Measurements from ENCODE around the gene MMP17. TPM values are rescaled to one million over a fixed set of nuclear protein-coding genes. Genes with fewer than 3 reads are reported as not detected.

Gene MMP17
- total and polyA plus RNA-seq, 2 donors from 2014 or later, result 0.82 to 3.2 TPM

GRCh38 chr12:131830335-131830913 lies 2.2 kb downstream of the MMP17 start:
- FAIRE-seq, result no peak
- Histone ChIP-seq H3K4me3 (ENCODE audit: low read length in 3 of 3) (peak overlapping the region in 1 of 3 donors; percentile 18), H3K27me3 (ENCODE audit: control insufficient read depth, insufficient read depth, low read length) (peaks cover 9% of the 10 kb centered on the region), H3K4me1 (ENCODE audit: control insufficient read depth in 2 of 3, insufficient read depth in 2 of 3, low read depth in 1 of 3, low read length in 3 of 3) (peaks cover 0 to 8% (median 0%) of the 10 kb centered on the region in 3 donors), H3K27ac (ENCODE audit: low read depth in 2 of 2, low read length in 2 of 2) (no peak overlapping the region), H3K9me3 (ENCODE audit: control insufficient read depth in 2 of 3, insufficient read depth in 1 of 3, low read length in 3 of 3) (no peaks in the 10 kb centered on the region), H3K9ac (ENCODE audit: low read length in 3 of 3) (no peak overlapping the region), H3K36me3 (ENCODE audit: control insufficient read depth in 2 of 3, insufficient read depth in 3 of 3, low read length in 3 of 3) (no peaks in the 10 kb centered on the region)
- peak; percentile 39 for TF ChIP-seq CTCF (IDR thresholded peaks at IDR 0.05; ENCODE audit: borderline replicate concordance, extremely low read depth, insufficient read depth)
- DNase-seq, result peak; percentile 75 to 93 (median 86)
- intact Hi-C loops (cut with DNase I), result no loop called here

- intact Hi-C loops (cut with DNase I), result no loop called here
- no peak for TF ChIP-seq CTCF (IDR thresholded peaks at IDR 0.05; ENCODE audit: borderline replicate concordance, extremely low read depth, insufficient read depth)
- DNase-seq, result peak in 1 of 5 donors; percentile 64
- Histone ChIP-seq H3K27ac (ENCODE audit: low read depth in 2 of 2, low read length in 2 of 2) (no peak overlapping the region), H3K36me3 (ENCODE audit: control insufficient read depth in 2 of 3, insufficient read depth in 3 of 3, low read length in 3 of 3) (no peaks in the 10 kb centered on the region), H3K4me3 (ENCODE audit: low read length in 3 of 3) (peak overlapping the region in 1 of 3 donors; percentile 18), H3K4me1 (ENCODE audit: control insufficient read depth in 2 of 3, insufficient read depth in 2 of 3, low read depth in 1 of 3, low read length in 3 of 3) (peaks cover 0 to 8% (median 0%) of the 10 kb centered on the region in 3 donors), H3K9me3 (ENCODE audit: control insufficient read depth in 2 of 3, insufficient read depth in 1 of 3, low read length in 3 of 3) (no peaks in the 10 kb centered on the region), H3K27me3 (ENCODE audit: control insufficient read depth, insufficient read depth, low read length) (peaks cover 9% of the 10 kb centered on the region), H3K9ac (ENCODE audit: low read length in 3 of 3) (no peak overlapping the region)
- FAIRE-seq, result no peak
These were observed 2.9 kb downstream of the MMP17 start for GRCh38 chr12:131830914-131831571.

GRCh38 chr12:131831635-131832041 lies 3.4 kb downstream of the MMP17 start:
- DNase-seq (peak in 1 of 5 donors; percentile 71), FAIRE-seq (no peak)
- TF ChIP-seq CTCF (IDR thresholded peaks at IDR 0.05; ENCODE audit: borderline replicate concordance, extremely low read depth, insufficient read depth), result no peak
- Histone ChIP-seq H3K4me3 (ENCODE audit: low read length in 3 of 3) (no peak overlapping the region), H3K27ac (ENCODE audit: low read depth in 2 of 2, low read length in 2 of 2) (no peak overlapping the region), H3K9ac (ENCODE audit: low read length in 3 of 3) (no peak overlapping the region), H3K4me1 (ENCODE audit: control insufficient read depth in 2 of 3, insufficient read depth in 2 of 3, low read depth in 1 of 3, low read length in 3 of 3) (peaks cover 0 to 8% (median 0%) of the 10 kb centered on the region in 3 donors), H3K36me3 (ENCODE audit: control insufficient read depth in 2 of 3, insufficient read depth in 3 of 3, low read length in 3 of 3) (no peaks in the 10 kb centered on the region), H3K27me3 (ENCODE audit: control insufficient read depth, insufficient read depth, low read length) (peaks cover 9% of the 10 kb centered on the region), H3K9me3 (ENCODE audit: control insufficient read depth in 2 of 3, insufficient read depth in 1 of 3, low read length in 3 of 3) (no peaks in the 10 kb centered on the region)
- intact Hi-C loops (cut with DNase I), result no loop called here
